A673 (cell line): ENCODE results near the gene NANOG.
"Not testable (repeated sequence)": the region's sequence is repeated elsewhere in the genome, so short reads cannot be mapped to it uniquely, and the experiment has no call there.

ENCODE experiments used
- EZH2 ChIP-seq: fragments of 200-600 bp; sonication (generic); IDR thresholded peaks from 2 replicates; pipeline ENCODE4 v1.6.1; 2017; ENCODE audit warnings: borderline replicate concordance, low read depth, mild to moderate bottlenecking, mixed read lengths, antibody characterized with exemption, low read length; ENCODE audit not compliant: poor library complexity, severe bottlenecking
- TF ChIP-seq, protein P1 (sequence below): fragments of 300-800, 200-600 bp; sonication (generic); conservative IDR thresholded peaks from 2 replicates; pipeline ENCODE4 v1.5.1; 2017; ENCODE audit warnings: low read depth, mild to moderate bottlenecking, antibody characterized with exemption, low read length, moderate library complexity, mixed read lengths

DNA sequence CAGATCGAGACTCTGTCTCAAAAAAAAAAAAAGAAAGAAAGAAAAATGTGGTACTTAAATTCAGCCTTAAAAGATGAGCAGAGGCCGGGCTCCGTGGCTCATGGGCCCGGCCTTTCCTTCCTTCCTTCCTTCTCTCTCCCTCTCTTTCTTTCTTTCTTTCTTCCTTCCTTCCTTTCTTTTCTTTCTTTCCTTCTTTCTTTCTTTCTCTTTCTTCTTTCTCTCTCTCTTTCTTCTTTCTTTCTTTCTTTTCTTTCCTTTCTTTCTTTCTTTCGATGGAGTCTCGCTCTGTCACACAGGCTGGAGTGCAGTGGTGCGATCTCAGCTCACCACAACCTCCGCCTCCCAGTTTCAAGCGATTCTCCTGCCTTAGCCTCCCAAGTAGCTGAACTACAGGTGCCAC, 5.8 kb upstream of the NANOG start:
- not testable (repeated sequence) for TF ChIP-seq EZH2
- TF ChIP-seq, protein P1, sequence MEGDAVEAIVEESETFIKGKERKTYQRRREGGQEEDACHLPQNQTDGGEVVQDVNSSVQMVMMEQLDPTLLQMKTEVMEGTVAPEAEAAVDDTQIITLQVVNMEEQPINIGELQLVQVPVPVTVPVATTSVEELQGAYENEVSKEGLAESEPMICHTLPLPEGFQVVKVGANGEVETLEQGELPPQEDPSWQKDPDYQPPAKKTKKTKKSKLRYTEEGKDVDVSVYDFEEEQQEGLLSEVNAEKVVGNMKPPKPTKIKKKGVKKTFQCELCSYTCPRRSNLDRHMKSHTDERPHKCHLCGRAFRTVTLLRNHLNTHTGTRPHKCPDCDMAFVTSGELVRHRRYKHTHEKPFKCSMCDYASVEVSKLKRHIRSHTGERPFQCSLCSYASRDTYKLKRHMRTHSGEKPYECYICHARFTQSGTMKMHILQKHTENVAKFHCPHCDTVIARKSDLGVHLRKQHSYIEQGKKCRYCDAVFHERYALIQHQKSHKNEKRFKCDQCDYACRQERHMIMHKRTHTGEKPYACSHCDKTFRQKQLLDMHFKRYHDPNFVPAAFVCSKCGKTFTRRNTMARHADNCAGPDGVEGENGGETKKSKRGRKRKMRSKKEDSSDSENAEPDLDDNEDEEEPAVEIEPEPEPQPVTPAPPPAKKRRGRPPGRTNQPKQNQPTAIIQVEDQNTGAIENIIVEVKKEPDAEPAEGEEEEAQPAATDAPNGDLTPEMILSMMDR = not testable (repeated sequence)
